Kidney epithelial cell (primary cell): ENCODE measurements around the gene PRKCQ. TPM values are rescaled to one million over a fixed set of nuclear protein-coding genes. Genes with fewer than 3 reads are reported as not detected.

Experiments
- DNase-seq: peaks from one replicate; pipeline ENCODE4 v3.0.0-alpha.2; 2010; ENCODE audit warnings: low read depth
- H3K27me3 ChIP-seq: 2 replicates; pipeline ENCODE4 v1.6.0; 2011; ENCODE audit warnings: low read length; ENCODE audit not compliant: control insufficient read depth, insufficient read depth
- H3K36me3 ChIP-seq: 2 replicates; pipeline ENCODE4 v1.5.1; 2011; ENCODE audit warnings: low read length; ENCODE audit not compliant: control insufficient read depth, insufficient read depth
- H3K4me3 ChIP-seq: 2 replicates; pipeline ENCODE4 v1.5.1; 2011; ENCODE audit warnings: low read depth, mild to moderate bottlenecking, control low read depth, low read length
- total RNA-seq: library from RNA; depleted of rRNA; stranded (reverse); fragments of >200 nt; gene quantifications from 2 replicates; pipeline ENCODE4 v1.2.3, GENCODE V29; 2015
- TF ChIP-seq, protein P1 (sequence below): IDR thresholded peaks from 2 replicates; pipeline ENCODE4 v1.5.1; 2011; ENCODE audit warnings: mild to moderate bottlenecking, moderate library complexity, low read length, control low read depth, inconsistent platforms; ENCODE audit not compliant: insufficient read depth, poor library complexity, severe bottlenecking

The PRKCQ gene
- total RNA-seq, 1 donor from 2014 or later, result 8.1 TPM

DNA sequence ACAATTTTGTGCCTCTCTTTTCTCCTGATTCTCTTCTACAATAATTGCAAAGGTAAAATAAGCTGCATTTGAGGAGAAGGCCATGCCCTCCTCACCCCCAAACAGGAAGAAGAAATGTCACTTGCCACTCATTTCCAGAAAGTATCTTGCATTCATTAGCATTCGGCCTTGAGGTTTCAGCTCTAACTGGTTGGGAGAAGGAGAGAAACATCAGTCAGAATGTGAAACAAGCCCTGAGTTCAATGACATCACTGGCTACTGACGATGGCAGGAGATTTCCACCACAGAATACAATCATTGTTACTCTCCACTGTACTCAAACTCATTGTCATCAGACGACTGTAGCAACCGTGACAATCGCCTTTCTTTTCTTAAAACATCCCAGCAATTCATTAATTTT, 72.8 kb downstream of the PRKCQ start:
- TF ChIP-seq, protein P1, sequence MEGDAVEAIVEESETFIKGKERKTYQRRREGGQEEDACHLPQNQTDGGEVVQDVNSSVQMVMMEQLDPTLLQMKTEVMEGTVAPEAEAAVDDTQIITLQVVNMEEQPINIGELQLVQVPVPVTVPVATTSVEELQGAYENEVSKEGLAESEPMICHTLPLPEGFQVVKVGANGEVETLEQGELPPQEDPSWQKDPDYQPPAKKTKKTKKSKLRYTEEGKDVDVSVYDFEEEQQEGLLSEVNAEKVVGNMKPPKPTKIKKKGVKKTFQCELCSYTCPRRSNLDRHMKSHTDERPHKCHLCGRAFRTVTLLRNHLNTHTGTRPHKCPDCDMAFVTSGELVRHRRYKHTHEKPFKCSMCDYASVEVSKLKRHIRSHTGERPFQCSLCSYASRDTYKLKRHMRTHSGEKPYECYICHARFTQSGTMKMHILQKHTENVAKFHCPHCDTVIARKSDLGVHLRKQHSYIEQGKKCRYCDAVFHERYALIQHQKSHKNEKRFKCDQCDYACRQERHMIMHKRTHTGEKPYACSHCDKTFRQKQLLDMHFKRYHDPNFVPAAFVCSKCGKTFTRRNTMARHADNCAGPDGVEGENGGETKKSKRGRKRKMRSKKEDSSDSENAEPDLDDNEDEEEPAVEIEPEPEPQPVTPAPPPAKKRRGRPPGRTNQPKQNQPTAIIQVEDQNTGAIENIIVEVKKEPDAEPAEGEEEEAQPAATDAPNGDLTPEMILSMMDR, result no peak
- H3K36me3 ChIP-seq, result no peaks in the 10 kb centered on the region

DNA sequence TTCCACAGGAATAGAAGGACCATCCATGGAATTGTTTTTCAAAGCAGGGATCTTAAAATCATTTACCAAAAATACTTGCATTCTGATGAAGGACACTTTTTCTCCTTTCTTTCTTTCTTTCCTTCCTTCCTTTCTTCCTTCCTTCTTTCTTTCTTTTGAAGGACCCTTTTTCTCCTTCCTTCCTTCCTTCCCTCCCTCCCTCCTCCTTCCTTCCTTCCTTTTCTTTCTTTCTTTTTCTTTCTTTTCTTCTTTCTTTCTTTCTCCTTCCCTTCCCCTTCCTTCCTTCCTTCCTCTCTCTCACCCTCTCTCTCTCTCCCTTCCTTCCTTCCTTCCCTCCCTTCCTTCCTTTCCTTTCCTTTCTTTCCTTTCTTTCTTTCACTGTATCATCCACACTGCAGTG, 74.8 kb downstream of the PRKCQ start:
- TF ChIP-seq, protein P1, result no peak
- H3K4me3 ChIP-seq, result no peak overlapping the region
- no peaks in the 10 kb centered on the region for H3K36me3 ChIP-seq
- no peaks in the 10 kb centered on the region for H3K27me3 ChIP-seq
- no peak for DNase-seq

More for the DNA sequence above, 72.8 kb downstream of the PRKCQ start:
- Histone ChIP-seq H3K4me3 (no peak overlapping the region), H3K27me3 (no peaks in the 10 kb centered on the region)
- DNase-seq, result no peak

DNA sequence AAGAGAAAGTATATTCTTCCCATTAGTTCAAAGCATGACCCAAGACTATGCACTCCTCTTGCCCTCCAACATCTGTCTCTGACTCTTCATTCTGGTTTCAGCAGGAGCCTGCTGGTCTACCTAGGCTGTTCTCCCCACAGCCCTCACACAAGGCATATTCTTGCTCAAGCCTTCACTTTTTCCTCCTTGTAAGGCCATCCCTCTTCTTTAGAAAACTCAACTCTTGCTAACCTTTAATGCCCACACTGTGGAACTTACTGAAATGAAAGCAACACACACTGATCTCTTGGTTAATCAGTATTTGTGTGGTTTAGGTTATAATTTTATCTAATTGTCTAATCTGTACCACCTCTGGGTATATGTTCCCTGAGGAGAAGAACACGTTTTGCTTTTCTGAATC, 75.8 kb downstream of the PRKCQ start:
- TF ChIP-seq, protein P1, result no peak
- no peak overlapping the region for H3K4me3 ChIP-seq
- H3K27me3 ChIP-seq, result no peaks in the 10 kb centered on the region
- peak; percentile 16 for DNase-seq
- no peaks in the 10 kb centered on the region for H3K36me3 ChIP-seq

DNA sequence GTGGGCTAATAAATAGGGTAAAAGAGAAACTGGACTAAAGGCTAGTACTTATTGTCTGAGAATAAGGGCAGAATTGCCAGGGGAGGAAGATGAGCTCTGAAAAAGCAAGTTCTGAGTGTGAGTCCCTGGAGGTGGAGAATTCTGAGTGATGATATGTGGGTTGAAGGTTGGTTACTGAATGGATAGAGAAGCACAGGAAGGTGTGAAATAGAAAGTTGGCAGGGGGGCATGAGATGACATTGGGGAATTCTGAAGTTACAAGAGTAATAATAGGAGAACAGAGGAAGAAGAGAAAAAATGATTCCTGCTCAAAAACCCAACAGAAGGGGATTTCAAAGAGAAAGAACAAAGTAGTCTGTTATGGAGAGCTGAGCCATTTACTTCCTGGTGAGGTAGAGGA, 76.9 kb downstream of the PRKCQ start:
- Histone ChIP-seq H3K36me3 (no peaks in the 10 kb centered on the region), H3K27me3 (no peaks in the 10 kb centered on the region), H3K4me3 (no peak overlapping the region)
- TF ChIP-seq, protein P1, result no peak
- no peak for DNase-seq

DNA sequence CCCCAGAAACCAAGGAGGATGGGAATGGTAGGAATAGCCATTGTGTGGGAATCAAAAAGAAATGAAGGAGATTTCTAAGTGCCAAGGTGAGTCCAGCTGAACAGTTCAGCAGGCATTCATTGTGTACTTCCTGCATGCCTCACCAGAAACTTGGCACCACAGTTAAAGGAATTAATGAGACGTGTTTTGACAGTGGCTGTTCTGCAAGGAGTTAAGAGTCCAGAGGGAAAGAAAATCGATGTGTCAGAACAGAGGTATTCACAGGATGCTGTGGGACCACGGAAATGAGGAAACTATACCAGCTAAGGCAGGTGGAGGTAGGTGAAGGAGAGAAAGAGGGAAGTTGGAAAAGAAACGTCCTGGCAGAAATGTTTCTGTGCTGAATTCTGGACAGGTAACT, 78.1 kb downstream of the PRKCQ start:
- H3K4me3 ChIP-seq, result no peak overlapping the region
- H3K27me3 ChIP-seq, result no peaks in the 10 kb centered on the region
- peak; percentile 75 for DNase-seq
- TF ChIP-seq, protein P1, result no peak
- H3K36me3 ChIP-seq, result no peaks in the 10 kb centered on the region

DNA sequence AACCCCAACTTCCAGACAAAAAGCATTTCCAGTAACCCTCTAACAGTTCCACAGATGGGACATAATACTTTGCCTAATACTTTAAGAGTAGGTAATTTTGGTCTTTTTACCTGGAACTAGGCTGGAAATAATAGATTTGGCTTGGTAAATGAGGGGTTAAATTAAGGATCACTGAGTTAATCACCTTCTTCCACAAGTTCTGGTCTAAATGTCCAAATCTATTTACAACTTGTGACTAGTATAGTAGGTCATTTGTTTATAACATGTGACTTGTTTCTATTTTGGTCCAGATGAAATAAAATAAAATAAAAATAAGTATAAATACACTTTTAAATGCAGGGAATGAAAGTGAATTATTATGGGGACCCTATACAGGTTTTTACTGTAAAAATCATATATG, 80.1 kb downstream of the PRKCQ start:
- Histone ChIP-seq H3K4me3 (no peak overlapping the region), H3K36me3 (no peaks in the 10 kb centered on the region), H3K27me3 (no peaks in the 10 kb centered on the region)
- no peak for DNase-seq
- TF ChIP-seq, protein P1, result no peak
